Measurements from ENCODE around the gene LTB4R. TPM values are rescaled to one million over a fixed set of nuclear protein-coding genes. Genes with fewer than 3 reads are reported as not detected.

Gene LTB4R
- total RNA-seq, 4 donors from 2014 or later: 83.1 to 137 (median 117) TPM

GRCh38 chr14:24283796-24284460 is 27.4 kb upstream of the LTB4R start:
- no peak for DNase-seq (ENCODE audit: low spot score in 2 of 2)
- H3K4me3 ChIP-seq: no peak overlapping the region
- H3K36me3 ChIP-seq: no peaks in the 10 kb centered on the region
- 89% methylated on average over 5 of the region's 5 CpGs for WGBS
- peaks cover 30% of the 10 kb centered on the region for H3K4me1 ChIP-seq
- H3K27me3 ChIP-seq: no peaks in the 10 kb centered on the region
- TF ChIP-seq POLR2AphosphoS5 (IDR thresholded peaks at IDR 0.05): no peak
- TF ChIP-seq CTCF (IDR thresholded peaks at IDR 0.05): no peak
- TF ChIP-seq POLR2A (IDR thresholded peaks at IDR 0.05): no peak
- no peak for TF ChIP-seq EP300 (IDR thresholded peaks at IDR 0.05)
- H3K9me3 ChIP-seq: no peaks in the 10 kb centered on the region
- H3K27ac ChIP-seq: no peak overlapping the region

- TF ChIP-seq EP300 (IDR thresholded peaks at IDR 0.05) (no peak), POLR2AphosphoS5 (IDR thresholded peaks at IDR 0.05) (no peak), CTCF (IDR thresholded peaks at IDR 0.05) (no peak), POLR2A (IDR thresholded peaks at IDR 0.05) (no peak)
- Histone ChIP-seq H3K36me3 (peaks cover 4% of the 10 kb centered on the region), H3K9me3 (no peaks in the 10 kb centered on the region), H3K4me1 (peaks cover 24% of the 10 kb centered on the region), H3K27ac (no peak overlapping the region), H3K4me3 (no peak overlapping the region), H3K27me3 (no peaks in the 10 kb centered on the region)
- DNase-seq (ENCODE audit: low spot score in 2 of 2): no peak
- 67% methylated on average over 9 of the region's 11 CpGs for WGBS
These were observed 26.7 kb upstream of the LTB4R start for GRCh38 chr14:24284501-24285035.

GRCh38 chr14:24285351-24285750 is 26.0 kb upstream of the LTB4R start:
- no peak for DNase-seq (ENCODE audit: low spot score in 2 of 2)
- Histone ChIP-seq H3K9me3 (no peaks in the 10 kb centered on the region), H3K4me1 (peaks cover 16% of the 10 kb centered on the region), H3K4me3 (no peak overlapping the region), H3K36me3 (peaks cover 12% of the 10 kb centered on the region), H3K27ac (no peak overlapping the region), H3K27me3 (no peaks in the 10 kb centered on the region)
- WGBS: 53% methylated on average over 4 of the region's 4 CpGs
- TF ChIP-seq EP300 (IDR thresholded peaks at IDR 0.05) (no peak), POLR2AphosphoS5 (IDR thresholded peaks at IDR 0.05) (no peak), CTCF (IDR thresholded peaks at IDR 0.05) (no peak), POLR2A (IDR thresholded peaks at IDR 0.05) (no peak)

GRCh38 chr14:24286996-24287395 is 24.3 kb upstream of the LTB4R start:
- Histone ChIP-seq H3K4me1 (peaks cover 6% of the 10 kb centered on the region), H3K9me3 (no peaks in the 10 kb centered on the region), H3K4me3 (no peak overlapping the region), H3K36me3 (peaks cover 29% of the 10 kb centered on the region), H3K27me3 (no peaks in the 10 kb centered on the region), H3K27ac (no peak overlapping the region)
- no peak for TF ChIP-seq CTCF (IDR thresholded peaks at IDR 0.05)
- no peak for DNase-seq (ENCODE audit: low spot score in 2 of 2)
- WGBS: 92% methylated on average over 5 of the region's 5 CpGs

GRCh38 chr14:24289649-24290280 is 21.5 kb upstream of the LTB4R start:
- H3K36me3 ChIP-seq: peaks cover 38% of the 10 kb centered on the region
- no peak overlapping the region for H3K27ac ChIP-seq
- no peak for DNase-seq (ENCODE audit: low spot score in 2 of 2)
- peaks cover 4% of the 10 kb centered on the region for H3K4me1 ChIP-seq
- H3K4me3 ChIP-seq: no peak overlapping the region
- TF ChIP-seq CTCF (IDR thresholded peaks at IDR 0.05) (no peak), EP300 (IDR thresholded peaks at IDR 0.05) (no peak), POLR2A (IDR thresholded peaks at IDR 0.05) (no peak), POLR2AphosphoS5 (IDR thresholded peaks at IDR 0.05) (no peak)
- H3K9me3 ChIP-seq: no peaks in the 10 kb centered on the region
- H3K27me3 ChIP-seq: no peaks in the 10 kb centered on the region
- WGBS: 76% methylated on average over 5 of the region's 6 CpGs
